PC-9 (cell line): ENCODE data around the gene BRPF1. TPM values are rescaled to one million over a fixed set of nuclear protein-coding genes. Genes with fewer than 3 reads are reported as not detected.
A peak's percentile ranks its signal among the peaks of the same experiment; 100 is the strongest.

Experiments
- BruUV-seq: library from RNA; stranded (reverse); fragments of 400-500 nt; replicated peaks from 2 replicates; lab custom pipeline; 2021; lab: Mats Ljungman, UMichigan
- CTCF ChIA-PET: fragments of 300-600 bp; sonication (Branson Sonifier 250); formaldehyde crosslinking; loops from one replicate; lab custom pipeline; 2022; ENCODE audit warnings: antibody characterized with exemption; lab: Charles Lee
- POLR2A ChIA-PET: fragments of 300-600 bp; sonication (Branson Sonifier 250); formaldehyde crosslinking; loops from one replicate; lab custom pipeline; 2022; ENCODE audit warnings: antibody characterized with exemption; ENCODE audit not compliant: unreplicated experiment; lab: Charles Lee
- DNase-seq, 2 experiments: peaks; one replicate each; pipeline versions ENCODE4 v3.0.0 to v3.0.0-alpha.2; 2015 to 2022; ENCODE audit warnings: mixed read lengths in 1 of 2
- H2AFZ ChIP-seq: fragments of 200-600 bp; sonication (generic); 2 replicates; pipeline ENCODE4 v1.8.1; 2017; ENCODE audit warnings: antibody characterized with exemption
- H3F3A ChIP-seq: fragments of 200-600 bp; sonication (generic); 2 replicates; pipeline ENCODE4 v1.8.1; 2017; ENCODE audit warnings: antibody characterized with exemption, mild to moderate bottlenecking, low read depth; ENCODE audit not compliant: insufficient read depth
- H3K27ac ChIP-seq: fragments of 200-600 bp; sonication (generic); 2 replicates; pipeline ENCODE4 v1.6.1; 2016; ENCODE audit warnings: mixed run types
- H3K27me3 ChIP-seq: fragments of 200-600 bp; sonication (generic); 2 replicates; pipeline ENCODE4 v1.6.1; 2016; ENCODE audit warnings: low read depth, mixed run types; ENCODE audit not compliant: insufficient read depth
- H3K36me3 ChIP-seq: fragments of 200-600 bp; sonication (generic); 2 replicates; pipeline ENCODE4 v1.6.1; 2016; ENCODE audit warnings: low read depth, mixed run types
- H3K4me1 ChIP-seq: fragments of 200-600 bp; sonication (generic); replicated peaks from 2 replicates; pipeline ENCODE4 v1.6.1; 2016; ENCODE audit warnings: mixed run types; ENCODE audit not compliant: insufficient read depth
- H3K4me2 ChIP-seq: fragments of 200-600 bp; sonication (generic); 2 replicates; pipeline ENCODE4 v1.6.1; 2017; ENCODE audit warnings: mixed run types
- H3K4me3 ChIP-seq: fragments of 200-600 bp; sonication (generic); 2 replicates; pipeline ENCODE4 v1.6.1; 2016; ENCODE audit warnings: mixed run types
- H3K79me2 ChIP-seq: fragments of 200-600 bp; sonication (generic); 2 replicates; pipeline ENCODE4 v1.6.1; 2017; ENCODE audit warnings: low read depth, mixed run types
- H3K9me2 ChIP-seq: fragments of 200-600 bp; sonication (generic); 2 replicates; pipeline ENCODE4 v1.8.1; 2017; ENCODE audit warnings: mild to moderate bottlenecking; ENCODE audit not compliant: insufficient read depth
- H3K9me3 ChIP-seq: fragments of 200-600 bp; sonication (generic); 2 replicates; pipeline ENCODE4 v1.8.1; 2016; ENCODE audit warnings: low read depth; ENCODE audit not compliant: insufficient read depth
- H4K20me1 ChIP-seq: fragments of 200-600 bp; sonication (generic); 2 replicates; pipeline ENCODE4 v1.8.1; 2017; ENCODE audit not compliant: insufficient read depth
- EZH2 ChIP-seq: fragments of 200-600 bp; sonication (generic); IDR thresholded peaks from 2 replicates; pipeline ENCODE4 v1.8.0; 2017; ENCODE audit warnings: antibody characterized with exemption, low read depth
- intact Hi-C: fragments of 100-400 bp; cut with micrococcal nuclease; formaldehyde crosslinking; loops from one replicate; pipeline ENCODE4 v1.10.0; 2022; ENCODE audit not compliant: unreplicated experiment
- total RNA-seq: library from RNA; stranded (reverse); gene quantifications from 2 replicates; pipeline ENCODE4 v1.2.3, GENCODE V29; 2021
- TF ChIP-seq, protein P1 (sequence below): fragments of 200-600 bp; sonication (generic); conservative IDR thresholded peaks from 2 replicates; pipeline ENCODE4 v1.6.1; 2017; ENCODE audit warnings: mixed run types, antibody characterized with exemption, mild to moderate bottlenecking, moderate library complexity

BRPF1 gene
- total RNA-seq, 1 experiment from 2014 or later: 15.9 TPM

- Histone ChIP-seq H3K4me3 (no peak overlapping the region), H3K4me1 (no peaks in the 10 kb centered on the region), H3K9me3 (no peaks in the 10 kb centered on the region), H3K4me2 (no peak overlapping the region), H3K36me3 (no peaks in the 10 kb centered on the region), H3K9me2 (no peaks in the 10 kb centered on the region), H4K20me1 (no peaks in the 10 kb centered on the region), H2AFZ (no peak overlapping the region), H3F3A (no peaks in the 10 kb centered on the region), H3K79me2 (no peaks in the 10 kb centered on the region), H3K27me3 (peaks cover 47% of the 10 kb centered on the region), H3K27ac (no peak overlapping the region)
- BruUV-seq: no TSS peak
- ChIA-PET CTCF (interaction anchor here (0.5 to 1.0 kb wide), 4 partner anchors 11 to 127 kb away, joined by 3 to 4 read pairs (median 4); no protein-coding TSS in a partner anchor), POLR2A (no interaction called here)
- DNase-seq: peak; percentile 68 to 77
- no peak for TF ChIP-seq EZH2
- TF ChIP-seq, protein P1, sequence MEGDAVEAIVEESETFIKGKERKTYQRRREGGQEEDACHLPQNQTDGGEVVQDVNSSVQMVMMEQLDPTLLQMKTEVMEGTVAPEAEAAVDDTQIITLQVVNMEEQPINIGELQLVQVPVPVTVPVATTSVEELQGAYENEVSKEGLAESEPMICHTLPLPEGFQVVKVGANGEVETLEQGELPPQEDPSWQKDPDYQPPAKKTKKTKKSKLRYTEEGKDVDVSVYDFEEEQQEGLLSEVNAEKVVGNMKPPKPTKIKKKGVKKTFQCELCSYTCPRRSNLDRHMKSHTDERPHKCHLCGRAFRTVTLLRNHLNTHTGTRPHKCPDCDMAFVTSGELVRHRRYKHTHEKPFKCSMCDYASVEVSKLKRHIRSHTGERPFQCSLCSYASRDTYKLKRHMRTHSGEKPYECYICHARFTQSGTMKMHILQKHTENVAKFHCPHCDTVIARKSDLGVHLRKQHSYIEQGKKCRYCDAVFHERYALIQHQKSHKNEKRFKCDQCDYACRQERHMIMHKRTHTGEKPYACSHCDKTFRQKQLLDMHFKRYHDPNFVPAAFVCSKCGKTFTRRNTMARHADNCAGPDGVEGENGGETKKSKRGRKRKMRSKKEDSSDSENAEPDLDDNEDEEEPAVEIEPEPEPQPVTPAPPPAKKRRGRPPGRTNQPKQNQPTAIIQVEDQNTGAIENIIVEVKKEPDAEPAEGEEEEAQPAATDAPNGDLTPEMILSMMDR: peak; percentile 92
- intact Hi-C loops: loop anchor here (10.0 kb wide), 2 partner anchors 229 to 1019 kb away; no protein-coding TSS in a partner anchor
Measured at GRCh38 chr3:9715764-9716437, 15.6 kb upstream of the BRPF1 start.

- Histone ChIP-seq H3F3A (no peaks in the 10 kb centered on the region), H3K4me1 (no peaks in the 10 kb centered on the region), H4K20me1 (no peaks in the 10 kb centered on the region), H3K36me3 (no peaks in the 10 kb centered on the region), H3K27me3 (peaks cover 47% of the 10 kb centered on the region), H3K27ac (no peak overlapping the region), H3K4me2 (no peak overlapping the region), H3K9me2 (no peaks in the 10 kb centered on the region), H2AFZ (no peak overlapping the region), H3K79me2 (no peaks in the 10 kb centered on the region), H3K9me3 (no peaks in the 10 kb centered on the region), H3K4me3 (no peak overlapping the region)
- ChIA-PET CTCF (interaction anchor here (0.6 kb wide), 1 partner anchor 987 kb away, joined by 3 read pairs; no protein-coding TSS in a partner anchor), POLR2A (no interaction called here)
- TF ChIP-seq, protein P1: no peak
- TF ChIP-seq EZH2: no peak
- DNase-seq: no peak
- BruUV-seq: no TSS peak
- intact Hi-C loops: loop anchor here (10.0 kb wide), 2 partner anchors 228 to 1018 kb away; no protein-coding TSS in a partner anchor
Measured at GRCh38 chr3:9716801-9717555, 14.6 kb upstream of the BRPF1 start.

DNA sequence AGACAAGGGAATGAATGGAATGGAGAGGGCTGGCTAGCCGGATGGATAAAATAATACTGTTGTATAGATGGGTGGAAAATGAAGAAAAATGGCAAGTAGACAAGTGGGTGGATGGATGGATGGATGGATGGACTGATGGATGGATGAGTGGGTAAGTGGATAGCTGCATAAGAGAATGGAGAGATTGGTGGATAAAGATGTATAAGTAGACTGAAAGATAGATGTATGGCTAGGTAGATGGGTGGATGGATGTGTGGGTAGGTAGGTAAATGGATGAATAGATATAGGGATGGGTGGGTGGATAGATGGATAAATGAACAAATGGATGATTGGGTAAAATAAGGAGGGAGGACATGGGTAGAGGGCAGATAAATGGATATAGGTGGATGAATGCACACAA is 14.0 kb upstream of the BRPF1 start:
- DNase-seq: no peak
- Histone ChIP-seq H3K27me3 (peaks cover 46% of the 10 kb centered on the region), H3K9me2 (no peaks in the 10 kb centered on the region), H3K4me1 (no peaks in the 10 kb centered on the region), H4K20me1 (no peaks in the 10 kb centered on the region), H2AFZ (no peak overlapping the region), H3K79me2 (no peaks in the 10 kb centered on the region), H3F3A (no peaks in the 10 kb centered on the region), H3K36me3 (no peaks in the 10 kb centered on the region), H3K4me2 (no peak overlapping the region), H3K9me3 (no peaks in the 10 kb centered on the region), H3K27ac (no peak overlapping the region), H3K4me3 (no peak overlapping the region)
- no TSS peak for BruUV-seq
- POLR2A ChIA-PET: no interaction called here
- intact Hi-C loops: loop anchor here (10.0 kb wide), 2 partner anchors 227 to 1017 kb away; no protein-coding TSS in a partner anchor
- TF ChIP-seq EZH2: no peak
- TF ChIP-seq, protein P1: no peak
- CTCF ChIA-PET: no interaction called here
